ENCODE data around the gene TNFRSF1A.

GRCh38 chr12:6318440-6318879, 23.4 kb downstream of the TNFRSF1A start:
- no peak for TF ChIP-seq CTCF (IDR thresholded peaks at IDR 0.05; ENCODE audit: low read depth, low read length, missing input control)
- TF ChIP-seq REST (IDR thresholded peaks at IDR 0.05): no peak

Measured in liver (tissue), 2 donors.